A673 (cell line): Measurements from ENCODE around the gene HOXC6.

ENCODE experiments used
- EZH2 ChIP-seq: fragments of 200-600 bp; sonication (generic); IDR thresholded peaks from 2 replicates; pipeline ENCODE4 v1.6.1; 2017; ENCODE audit warnings: borderline replicate concordance, low read depth, mild to moderate bottlenecking, mixed read lengths, antibody characterized with exemption, low read length; ENCODE audit not compliant: poor library complexity, severe bottlenecking
- TF ChIP-seq, protein P1 (sequence below): fragments of 300-800, 200-600 bp; sonication (generic); conservative IDR thresholded peaks from 2 replicates; pipeline ENCODE4 v1.5.1; 2017; ENCODE audit warnings: low read depth, mild to moderate bottlenecking, antibody characterized with exemption, low read length, moderate library complexity, mixed read lengths

DNA sequence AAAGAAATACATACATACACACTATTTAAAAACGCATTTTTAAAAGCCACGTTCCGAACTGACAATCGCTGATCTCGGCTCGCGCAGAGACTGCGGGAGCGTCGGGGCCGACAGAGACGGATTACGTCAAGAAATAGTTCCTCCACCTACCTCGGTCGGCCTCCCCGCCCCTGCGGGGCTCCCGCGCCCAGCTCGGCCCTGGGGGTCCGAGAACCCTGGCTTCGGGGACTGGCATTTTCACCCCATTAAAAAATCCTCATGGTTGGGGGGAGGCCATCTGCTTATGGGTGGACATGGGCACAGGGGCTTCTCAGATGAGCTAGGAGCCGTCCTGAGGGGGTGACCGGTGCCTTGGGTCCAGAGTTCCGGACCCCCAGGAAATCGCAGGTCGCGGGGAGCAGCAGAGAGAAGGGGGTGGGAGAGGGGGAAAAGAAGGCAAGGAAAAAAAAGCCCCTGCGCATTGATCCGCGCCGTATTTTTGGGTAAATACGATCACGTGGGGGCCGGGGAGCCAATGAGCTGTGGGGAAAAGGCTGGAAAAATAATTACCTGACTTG, 28.6 kb upstream of the HOXC6 start:
- TF ChIP-seq, protein P1, sequence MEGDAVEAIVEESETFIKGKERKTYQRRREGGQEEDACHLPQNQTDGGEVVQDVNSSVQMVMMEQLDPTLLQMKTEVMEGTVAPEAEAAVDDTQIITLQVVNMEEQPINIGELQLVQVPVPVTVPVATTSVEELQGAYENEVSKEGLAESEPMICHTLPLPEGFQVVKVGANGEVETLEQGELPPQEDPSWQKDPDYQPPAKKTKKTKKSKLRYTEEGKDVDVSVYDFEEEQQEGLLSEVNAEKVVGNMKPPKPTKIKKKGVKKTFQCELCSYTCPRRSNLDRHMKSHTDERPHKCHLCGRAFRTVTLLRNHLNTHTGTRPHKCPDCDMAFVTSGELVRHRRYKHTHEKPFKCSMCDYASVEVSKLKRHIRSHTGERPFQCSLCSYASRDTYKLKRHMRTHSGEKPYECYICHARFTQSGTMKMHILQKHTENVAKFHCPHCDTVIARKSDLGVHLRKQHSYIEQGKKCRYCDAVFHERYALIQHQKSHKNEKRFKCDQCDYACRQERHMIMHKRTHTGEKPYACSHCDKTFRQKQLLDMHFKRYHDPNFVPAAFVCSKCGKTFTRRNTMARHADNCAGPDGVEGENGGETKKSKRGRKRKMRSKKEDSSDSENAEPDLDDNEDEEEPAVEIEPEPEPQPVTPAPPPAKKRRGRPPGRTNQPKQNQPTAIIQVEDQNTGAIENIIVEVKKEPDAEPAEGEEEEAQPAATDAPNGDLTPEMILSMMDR, result no peak
- TF ChIP-seq EZH2, result no peak
